GM23248 (cell line): ENCODE results near the gene NEB. TPM values are rescaled to one million over a fixed set of nuclear protein-coding genes. Genes with fewer than 3 reads are reported as not detected.

ENCODE experiments used
- DNase-seq: peaks from one replicate; pipeline ENCODE4 v3.0.0-alpha.2; 2015
- H2AFZ ChIP-seq: fragments of 200-600 bp; sonication (generic); 2 replicates; pipeline ENCODE4 v1.6.1; 2016; ENCODE audit warnings: antibody characterized with exemption
- H3F3A ChIP-seq: fragments of 200-600 bp; sonication (generic); 2 replicates; pipeline ENCODE4 v1.6.1; 2016; ENCODE audit warnings: mild to moderate bottlenecking, antibody characterized with exemption, mixed run types; ENCODE audit not compliant: insufficient read depth
- H3K27ac ChIP-seq: fragments of 200-600 bp; sonication (generic); 2 replicates; pipeline ENCODE4 v1.5.1; 2016; ENCODE audit warnings: mild to moderate bottlenecking
- H3K27me3 ChIP-seq: fragments of 200-600 bp; sonication (generic); replicated peaks from 2 replicates; pipeline ENCODE4 v1.6.1; 2016; ENCODE audit warnings: mild to moderate bottlenecking; ENCODE audit not compliant: insufficient read depth
- H3K36me3 ChIP-seq: fragments of 200-600 bp; sonication (generic); 2 replicates; pipeline ENCODE4 v1.6.1; 2016; ENCODE audit warnings: low read depth, mild to moderate bottlenecking
- H3K4me1 ChIP-seq: fragments of 200-600 bp; sonication (generic); 2 replicates; pipeline ENCODE4 v1.6.1; 2016; ENCODE audit warnings: mild to moderate bottlenecking; ENCODE audit not compliant: insufficient read depth
- H3K4me2 ChIP-seq: fragments of 200-600 bp; sonication (generic); one replicate; pipeline ENCODE4 v1.6.1; 2016; ENCODE audit warnings: mild to moderate bottlenecking; ENCODE audit not compliant: unreplicated experiment
- H3K4me3 ChIP-seq: fragments of 200-600 bp; sonication (generic); 2 replicates; pipeline ENCODE4 v1.5.1; 2016; ENCODE audit warnings: mild to moderate bottlenecking
- H3K79me2 ChIP-seq: fragments of 200-600 bp; sonication (generic); 2 replicates; pipeline ENCODE4 v1.6.1; 2016; ENCODE audit warnings: mild to moderate bottlenecking; ENCODE audit not compliant: insufficient read depth
- H3K9ac ChIP-seq: fragments of 200-600 bp; sonication (generic); 2 replicates; pipeline ENCODE4 v1.6.1; 2016; ENCODE audit warnings: mild to moderate bottlenecking
- H3K9me2 ChIP-seq: fragments of 200-600 bp; sonication (generic); 2 replicates; pipeline ENCODE4 v1.6.1; 2016; ENCODE audit warnings: mixed run types, mild to moderate bottlenecking, moderate library complexity; ENCODE audit not compliant: insufficient read depth
- H3K9me3 ChIP-seq: fragments of 200-600 bp; sonication (generic); one replicate; pipeline ENCODE4 v1.6.1; 2017; ENCODE audit warnings: low read depth
- H4K20me1 ChIP-seq: fragments of 200-600 bp; sonication (generic); 2 replicates; pipeline ENCODE4 v1.6.0; 2016; ENCODE audit not compliant: insufficient read depth
- EZH2 ChIP-seq: fragments of 200-600 bp; sonication (generic); IDR thresholded peaks from 2 replicates; pipeline ENCODE4 v1.6.1; 2018; ENCODE audit warnings: antibody characterized with exemption, mild to moderate bottlenecking; ENCODE audit not compliant: insufficient read depth, poor library complexity, severe bottlenecking
- EZH2phosphoT487 ChIP-seq: fragments of 200-600 bp; sonication (generic); IDR thresholded peaks from 2 replicates; pipeline ENCODE4 v1.6.1; 2018; ENCODE audit warnings: antibody characterized with exemption, moderate library complexity, mild to moderate bottlenecking, low read depth; ENCODE audit not compliant: insufficient read depth
- WGBS, 2 experiments: methylation state at CpG; one replicate each; pipeline ENCODE4 v1.1.6; 2015 to 2017; ENCODE audit warnings: low lambda C conversion rate in 2 of 2, low coverage in 1 of 2; ENCODE audit errors: missing lambda C conversion rate in 2 of 2; 5-methylcytosine and 5-hydroxymethylcytosine counted together
- in situ Hi-C: fragments of 300-500 bp; cut with MboI; formaldehyde crosslinking; loops from 2 replicates; pipeline ENCODE4 v1.15.0; 2020
- polyA plus RNA-seq: library from polyadenylated mRNA; unstranded; fragments of >200 nt; fragmentation: Nextera tagmentation; extraction: Ambion mirVana; gene quantifications from 2 replicates; pipeline ENCODE4 v1.2.1, GENCODE V29; 2016
- total RNA-seq: library from RNA; depleted of rRNA; stranded (reverse); fragments of >200 nt; shearing (Covaris generic); gene quantifications from 2 replicates; pipeline ENCODE4 v1.2.3, GENCODE V29; 2014; rRNA removed

Gene NEB
- total RNA-seq (1.3 and 1.5 TPM in 2 replicates), polyA plus RNA-seq (0.11 and 0.22 TPM in 2 replicates)

GRCh38 chr2:151733771-151734672 is at the start of gene NEB:
NEB (minus strand) TSS chr2:151734476; CDS start chr2:151733156, 1,320 bp downstream.
- Histone ChIP-seq H3K4me3 (no peak within 1 kb of the TSS), H3K79me2 (no peaks in the 10 kb centered on the region), H3K27ac (no peak within 1 kb of the TSS), H3K4me2 (no peak within 1 kb of the TSS), H2AFZ (no peak within 1 kb of the TSS), H3K4me1 (peaks cover 10% of the 10 kb centered on the region; the same call in 1 of the 2 replicates), H3K9me2 (no peaks in the 10 kb centered on the region), H3K9me3 (no peaks in the 10 kb centered on the region), H3K36me3 (no peaks in the 10 kb centered on the region), H3F3A (no peaks in the 10 kb centered on the region), H3K9ac (no peak within 1 kb of the TSS), H4K20me1 (no peaks in the 10 kb centered on the region), H3K27me3 (no peaks in the 10 kb centered on the region)
- 62 to 66% methylated on average over 11 of the region's 11 CpGs for WGBS, 2 experiments
- TF ChIP-seq EZH2 (no peak), EZH2phosphoT487 (no peak)
- DNase-seq: no peak
- in situ Hi-C loops: no loop called here

GRCh38 chr2:151783133-151783520 is 48.9 kb upstream of the NEB start:
- 79 to 86% methylated on average over 2 of the region's 2 CpGs for WGBS, 2 experiments
- no peak overlapping the region for H2AFZ ChIP-seq
- H3K36me3 ChIP-seq: no peaks in the 10 kb centered on the region
- TF ChIP-seq EZH2: no peak
- no peak for TF ChIP-seq EZH2phosphoT487
- no peaks in the 10 kb centered on the region for H3K79me2 ChIP-seq
- H3K4me1 ChIP-seq: no peaks in the 10 kb centered on the region
- no peak overlapping the region for H3K4me3 ChIP-seq
- in situ Hi-C loops: no loop called here
- no peak overlapping the region for H3K4me2 ChIP-seq
- H3F3A ChIP-seq: no peaks in the 10 kb centered on the region
- no peaks in the 10 kb centered on the region for H4K20me1 ChIP-seq
- no peaks in the 10 kb centered on the region for H3K27me3 ChIP-seq
- H3K9ac ChIP-seq: no peak overlapping the region
- no peaks in the 10 kb centered on the region for H3K9me3 ChIP-seq
- no peak overlapping the region for H3K27ac ChIP-seq
- DNase-seq: no peak
- no peaks in the 10 kb centered on the region for H3K9me2 ChIP-seq

- no peaks in the 10 kb centered on the region for H3K9me2 ChIP-seq
- TF ChIP-seq EZH2phosphoT487 (no peak), EZH2 (no peak)
- no peaks in the 10 kb centered on the region for H3F3A ChIP-seq
- in situ Hi-C loops: no loop called here
- H3K36me3 ChIP-seq: no peaks in the 10 kb centered on the region
- no peak overlapping the region for H2AFZ ChIP-seq
- H3K4me3 ChIP-seq: no peak overlapping the region
- H3K27me3 ChIP-seq: no peaks in the 10 kb centered on the region
- H3K9me3 ChIP-seq: no peaks in the 10 kb centered on the region
- no peaks in the 10 kb centered on the region for H3K79me2 ChIP-seq
- H3K4me2 ChIP-seq: no peak overlapping the region
- H3K27ac ChIP-seq: no peak overlapping the region
- no peaks in the 10 kb centered on the region for H3K4me1 ChIP-seq
- no peak for DNase-seq
- WGBS, 2 experiments: 94 to 96% methylated on average over 6 of the region's 6 CpGs
- H4K20me1 ChIP-seq: no peaks in the 10 kb centered on the region
- H3K9ac ChIP-seq: no peak overlapping the region
Observed at GRCh38 chr2:151782378-151783132, 48.3 kb upstream of the NEB start.

GRCh38 chr2:151781642-151782041 is 47.4 kb upstream of the NEB start:
- WGBS, 2 experiments: 97 to 99% methylated on average over 4 of the region's 4 CpGs
- Histone ChIP-seq H3F3A (no peaks in the 10 kb centered on the region), H3K27me3 (no peaks in the 10 kb centered on the region), H3K27ac (no peak overlapping the region), H3K4me3 (no peak overlapping the region), H3K9ac (no peak overlapping the region), H3K36me3 (no peaks in the 10 kb centered on the region), H2AFZ (no peak overlapping the region), H4K20me1 (no peaks in the 10 kb centered on the region), H3K79me2 (no peaks in the 10 kb centered on the region), H3K9me2 (no peaks in the 10 kb centered on the region), H3K9me3 (no peaks in the 10 kb centered on the region), H3K4me2 (no peak overlapping the region), H3K4me1 (no peaks in the 10 kb centered on the region)
- DNase-seq: no peak
- in situ Hi-C loops: no loop called here
- no peak for TF ChIP-seq EZH2phosphoT487
- no peak for TF ChIP-seq EZH2
